Measurements from ENCODE around the gene RPL27.

DNA sequence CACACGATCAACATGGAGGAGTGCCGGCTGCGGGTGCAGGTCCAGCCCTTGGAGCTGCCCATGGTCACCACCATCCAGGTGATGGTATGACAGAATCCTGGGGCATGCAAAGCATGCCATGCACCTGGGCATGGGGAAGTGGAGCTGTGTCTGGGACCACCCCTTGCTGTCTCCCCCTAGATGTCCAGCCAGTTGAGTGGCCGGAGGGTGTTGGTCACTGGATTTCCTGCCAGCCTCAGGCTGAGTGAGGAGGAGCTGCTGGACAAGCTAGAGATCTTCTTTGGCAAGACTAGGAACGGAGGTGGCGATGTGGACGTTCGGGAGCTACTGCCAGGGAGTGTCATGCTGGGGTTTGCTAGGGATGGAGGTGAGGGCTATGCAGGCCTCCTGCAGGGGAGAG is 15.1 kb downstream of the RPL27 start:
- TF ChIP-seq, protein P1, sequence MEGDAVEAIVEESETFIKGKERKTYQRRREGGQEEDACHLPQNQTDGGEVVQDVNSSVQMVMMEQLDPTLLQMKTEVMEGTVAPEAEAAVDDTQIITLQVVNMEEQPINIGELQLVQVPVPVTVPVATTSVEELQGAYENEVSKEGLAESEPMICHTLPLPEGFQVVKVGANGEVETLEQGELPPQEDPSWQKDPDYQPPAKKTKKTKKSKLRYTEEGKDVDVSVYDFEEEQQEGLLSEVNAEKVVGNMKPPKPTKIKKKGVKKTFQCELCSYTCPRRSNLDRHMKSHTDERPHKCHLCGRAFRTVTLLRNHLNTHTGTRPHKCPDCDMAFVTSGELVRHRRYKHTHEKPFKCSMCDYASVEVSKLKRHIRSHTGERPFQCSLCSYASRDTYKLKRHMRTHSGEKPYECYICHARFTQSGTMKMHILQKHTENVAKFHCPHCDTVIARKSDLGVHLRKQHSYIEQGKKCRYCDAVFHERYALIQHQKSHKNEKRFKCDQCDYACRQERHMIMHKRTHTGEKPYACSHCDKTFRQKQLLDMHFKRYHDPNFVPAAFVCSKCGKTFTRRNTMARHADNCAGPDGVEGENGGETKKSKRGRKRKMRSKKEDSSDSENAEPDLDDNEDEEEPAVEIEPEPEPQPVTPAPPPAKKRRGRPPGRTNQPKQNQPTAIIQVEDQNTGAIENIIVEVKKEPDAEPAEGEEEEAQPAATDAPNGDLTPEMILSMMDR (conservative IDR thresholded peaks at IDR 0.05 in 1 of 2, IDR thresholded peaks at IDR 0.05 in 1 of 2; ENCODE audit: low read depth in 1 of 2, low read length in 2 of 2), result no peak
- no peak for TF ChIP-seq EZH2 (IDR thresholded peaks at IDR 0.05; ENCODE audit: low read length, missing control alignments)
